Mesothelial cell of epicardium (in vitro differentiated cells): ENCODE results near the gene NEUROD6. TPM values are rescaled to one million over a fixed set of nuclear protein-coding genes. Genes with fewer than 3 reads are reported as not detected.

Experiments used
- DNase-seq, 2 experiments: peaks; one replicate each; pipeline ENCODE4 v3.0.0; 2021; ENCODE audit warnings: low spot score in 2 of 2; ENCODE audit not compliant: unreplicated experiment in 2 of 2
- H3K27ac Mint-ChIP-seq: 2 replicates; pipeline ENCODE4 v1.8.0; 2021; ENCODE audit warnings: mixed read lengths
- H3K27me3 Mint-ChIP-seq: 2 replicates; pipeline ENCODE4 v1.8.0; 2021; ENCODE audit warnings: low read depth, mixed read lengths
- H3K36me3 Mint-ChIP-seq: 2 replicates; pipeline ENCODE4 v1.8.0; 2021; ENCODE audit warnings: mixed read lengths
- H3K4me1 Mint-ChIP-seq: 2 replicates; pipeline ENCODE4 v1.8.0; 2021; ENCODE audit warnings: mixed read lengths
- H3K4me3 Mint-ChIP-seq: 2 replicates; pipeline ENCODE4 v1.8.0; 2021; ENCODE audit warnings: mild to moderate bottlenecking, moderate library complexity, mixed read lengths
- H3K9me3 Mint-ChIP-seq: 2 replicates; pipeline ENCODE4 v1.8.0; 2021; ENCODE audit warnings: mixed read lengths
- total RNA-seq: library from RNA; stranded (reverse); gene quantifications from 3 replicates; pipeline ENCODE4 v1.2.1, GENCODE V29; 2021
- TF ChIP-seq, protein P1 (sequence below): fragments of 200-600 bp; sonication (generic); IDR thresholded peaks from one replicate; pipeline ENCODE4 v1.5.0; 2021; ENCODE audit warnings: antibody characterized with exemption; ENCODE audit not compliant: unreplicated experiment

The NEUROD6 gene
- total RNA-seq, 1 donor from 2014 or later: not detected

DNA sequence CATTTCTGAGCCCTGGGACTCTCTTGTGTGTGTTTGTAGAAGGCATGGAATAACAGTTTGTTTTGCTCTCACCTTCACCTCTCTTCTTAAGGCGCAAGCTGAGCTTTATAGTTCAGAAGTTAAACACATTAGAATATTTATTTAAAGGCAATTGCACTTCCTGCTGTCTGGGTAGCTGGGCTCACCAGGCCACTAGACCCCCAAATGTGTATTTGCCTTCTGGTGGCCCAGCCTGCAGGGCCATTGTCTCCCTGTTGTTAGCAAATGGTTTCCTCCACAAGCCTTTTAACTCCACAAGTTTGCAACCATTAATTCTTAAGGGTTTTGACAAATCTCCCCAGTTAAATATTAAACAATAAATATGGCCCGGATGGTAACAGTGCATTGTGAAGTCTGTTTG lies 31.1 kb upstream of the NEUROD6 start:
- Mint-ChIP-seq H3K36me3 (no peaks in the 10 kb centered on the region), H3K4me1 (no peaks in the 10 kb centered on the region), H3K4me3 (no peak overlapping the region), H3K27me3 (peaks cover 22% of the 10 kb centered on the region), H3K9me3 (no peaks in the 10 kb centered on the region), H3K27ac (no peak overlapping the region)
- TF ChIP-seq, protein P1, sequence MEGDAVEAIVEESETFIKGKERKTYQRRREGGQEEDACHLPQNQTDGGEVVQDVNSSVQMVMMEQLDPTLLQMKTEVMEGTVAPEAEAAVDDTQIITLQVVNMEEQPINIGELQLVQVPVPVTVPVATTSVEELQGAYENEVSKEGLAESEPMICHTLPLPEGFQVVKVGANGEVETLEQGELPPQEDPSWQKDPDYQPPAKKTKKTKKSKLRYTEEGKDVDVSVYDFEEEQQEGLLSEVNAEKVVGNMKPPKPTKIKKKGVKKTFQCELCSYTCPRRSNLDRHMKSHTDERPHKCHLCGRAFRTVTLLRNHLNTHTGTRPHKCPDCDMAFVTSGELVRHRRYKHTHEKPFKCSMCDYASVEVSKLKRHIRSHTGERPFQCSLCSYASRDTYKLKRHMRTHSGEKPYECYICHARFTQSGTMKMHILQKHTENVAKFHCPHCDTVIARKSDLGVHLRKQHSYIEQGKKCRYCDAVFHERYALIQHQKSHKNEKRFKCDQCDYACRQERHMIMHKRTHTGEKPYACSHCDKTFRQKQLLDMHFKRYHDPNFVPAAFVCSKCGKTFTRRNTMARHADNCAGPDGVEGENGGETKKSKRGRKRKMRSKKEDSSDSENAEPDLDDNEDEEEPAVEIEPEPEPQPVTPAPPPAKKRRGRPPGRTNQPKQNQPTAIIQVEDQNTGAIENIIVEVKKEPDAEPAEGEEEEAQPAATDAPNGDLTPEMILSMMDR: no peak
- DNase-seq: no peak

DNA sequence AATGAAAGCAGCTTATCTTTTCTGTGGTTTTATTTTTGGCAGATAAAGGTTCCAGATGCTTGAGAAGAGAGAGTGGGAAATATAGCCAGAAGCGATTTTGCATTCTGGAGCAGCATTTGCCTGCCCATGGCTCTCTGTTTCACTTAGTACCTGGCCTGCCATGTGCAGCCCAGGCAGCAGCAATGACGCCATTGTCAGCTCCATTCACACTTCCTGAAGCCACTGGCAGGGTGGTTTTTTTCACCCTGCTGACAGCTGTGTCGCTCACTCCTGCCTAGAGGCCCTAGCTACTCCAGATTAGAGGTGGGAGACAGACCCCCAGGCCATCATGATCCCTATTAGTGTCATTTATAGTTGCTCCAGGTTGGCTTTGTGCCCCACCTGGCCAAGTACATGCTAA lies 30.1 kb upstream of the NEUROD6 start:
- Mint-ChIP-seq H3K27me3 (peaks cover 31% of the 10 kb centered on the region), H3K4me1 (no peaks in the 10 kb centered on the region), H3K4me3 (no peak overlapping the region), H3K36me3 (no peaks in the 10 kb centered on the region), H3K27ac (no peak overlapping the region), H3K9me3 (no peaks in the 10 kb centered on the region)
- no peak for DNase-seq
- TF ChIP-seq, protein P1: no peak

DNA sequence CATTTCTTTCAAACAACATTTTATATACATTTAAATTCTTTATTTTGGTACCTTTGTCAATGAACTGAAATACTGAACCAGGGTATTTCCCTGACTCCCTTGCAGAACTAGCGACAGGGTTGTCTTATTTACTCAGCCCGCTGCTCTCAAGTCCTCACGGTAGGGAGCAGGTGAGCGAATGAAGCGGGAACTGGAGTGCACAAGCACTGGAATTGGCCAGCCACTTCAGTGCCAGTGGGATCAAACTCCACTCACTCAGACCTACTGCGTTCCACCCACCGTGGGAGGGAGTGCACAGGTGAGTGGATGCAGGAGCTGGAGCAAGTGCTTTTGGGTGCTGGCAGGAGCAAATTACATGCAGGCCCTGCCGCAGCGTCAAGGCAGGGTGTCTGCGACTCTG lies 28.1 kb upstream of the NEUROD6 start:
- Mint-ChIP-seq H3K27me3 (peaks cover 47% of the 10 kb centered on the region), H3K4me3 (no peak overlapping the region), H3K4me1 (no peaks in the 10 kb centered on the region), H3K27ac (no peak overlapping the region), H3K9me3 (no peaks in the 10 kb centered on the region), H3K36me3 (no peaks in the 10 kb centered on the region)
- no peak for DNase-seq
- TF ChIP-seq, protein P1: no peak

DNA sequence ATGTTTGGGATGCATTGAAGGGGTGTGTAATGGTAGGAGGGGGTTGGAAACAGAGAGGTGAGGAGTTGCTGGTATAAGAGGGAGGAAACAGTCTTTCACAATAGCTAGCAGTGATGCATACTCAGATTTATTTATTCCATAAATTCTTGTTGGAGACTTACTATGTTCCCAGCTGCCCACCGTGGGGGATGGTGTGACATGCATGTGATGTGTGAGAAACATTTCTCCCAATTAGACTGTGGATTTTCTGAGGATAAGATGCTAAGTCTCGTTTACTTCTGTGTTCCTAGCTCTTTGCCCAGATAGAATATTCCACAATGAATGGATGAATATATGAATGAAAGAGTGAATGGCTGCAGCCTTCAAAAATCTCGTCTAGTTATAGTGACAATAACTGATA lies 23.0 kb upstream of the NEUROD6 start:
- Mint-ChIP-seq H3K4me3 (no peak overlapping the region), H3K27me3 (peaks cover 41% of the 10 kb centered on the region), H3K36me3 (no peaks in the 10 kb centered on the region), H3K9me3 (no peaks in the 10 kb centered on the region), H3K27ac (no peak overlapping the region), H3K4me1 (no peaks in the 10 kb centered on the region)
- TF ChIP-seq, protein P1: no peak
- DNase-seq: no peak

DNA sequence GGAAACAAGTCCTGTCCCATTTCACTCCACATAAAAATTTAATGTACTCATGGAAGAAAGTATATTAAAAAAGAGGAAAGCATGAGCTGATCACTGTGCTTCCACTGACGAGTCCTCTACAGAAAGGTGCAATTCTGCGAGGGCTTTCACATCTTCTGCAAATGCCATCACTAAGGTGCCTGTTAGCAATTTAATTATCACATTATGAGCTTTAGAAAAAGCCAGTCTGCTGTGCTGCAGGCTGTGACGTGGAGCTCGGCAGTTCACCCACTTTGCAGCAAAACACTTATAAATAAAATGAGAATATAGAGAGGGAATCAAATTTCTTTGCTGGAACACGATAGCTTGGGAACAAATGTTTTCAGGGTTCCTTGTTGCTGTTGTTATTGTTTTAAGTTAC lies 22.5 kb upstream of the NEUROD6 start:
- peaks cover 41% of the 10 kb centered on the region for H3K27me3 Mint-ChIP-seq
- TF ChIP-seq, protein P1: no peak
- no peaks in the 10 kb centered on the region for H3K4me1 Mint-ChIP-seq
- H3K36me3 Mint-ChIP-seq: no peaks in the 10 kb centered on the region
- no peak overlapping the region for H3K4me3 Mint-ChIP-seq
- no peak for DNase-seq
- H3K9me3 Mint-ChIP-seq: no peaks in the 10 kb centered on the region
- H3K27ac Mint-ChIP-seq: no peak overlapping the region

DNA sequence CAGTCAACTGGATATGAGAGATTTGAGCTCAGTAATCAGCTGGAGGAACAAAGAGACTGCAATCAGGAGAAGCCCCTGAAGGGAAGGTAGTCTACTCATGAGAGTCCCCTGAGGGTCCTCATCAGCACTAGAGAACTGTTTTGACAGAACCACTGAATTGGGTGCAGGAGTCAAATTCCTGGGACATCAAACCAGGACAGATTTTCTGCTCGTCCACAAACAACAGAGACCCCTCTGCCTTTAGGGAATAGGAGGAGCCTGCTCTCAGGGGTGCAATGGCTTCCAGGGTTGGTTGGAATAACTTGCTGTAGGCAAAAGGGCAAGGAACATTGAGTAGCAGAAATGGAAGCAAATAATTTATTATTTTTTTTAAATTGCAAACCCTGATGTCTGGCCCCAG lies 21.9 kb upstream of the NEUROD6 start:
- no peak for DNase-seq
- no peak overlapping the region for H3K4me3 Mint-ChIP-seq
- no peaks in the 10 kb centered on the region for H3K4me1 Mint-ChIP-seq

More for the DNA sequence above, 21.9 kb upstream of the NEUROD6 start:
- H3K27me3 Mint-ChIP-seq: peaks cover 47% of the 10 kb centered on the region
- H3K27ac Mint-ChIP-seq: no peak overlapping the region
- no peaks in the 10 kb centered on the region for H3K9me3 Mint-ChIP-seq
- no peaks in the 10 kb centered on the region for H3K36me3 Mint-ChIP-seq
- TF ChIP-seq, protein P1: no peak
